Osteoblast (primary cell): Measurements from ENCODE around the gene PTPRCAP. TPM values are rescaled to one million over a fixed set of nuclear protein-coding genes. Genes with fewer than 3 reads are reported as not detected.
"Not testable (repeated sequence)": the region's sequence is repeated elsewhere in the genome, so short reads cannot be mapped to it uniquely, and the experiment has no call there.

Source experiments
- DNase-seq: peaks from one replicate; pipeline ENCODE4 v3.0.0; 2011; ENCODE audit warnings: low spot score, mixed read lengths; ENCODE audit not compliant: insufficient read length; ENCODE audit errors: missing footprints
- H2AFZ ChIP-seq: 2 replicates; pipeline ENCODE4 v1.6.0; 2011; ENCODE audit warnings: mild to moderate bottlenecking, low read length
- H3K27ac ChIP-seq: 2 replicates; pipeline ENCODE4 v1.5.1; 2011; ENCODE audit warnings: mild to moderate bottlenecking, low read depth, low read length, moderate library complexity
- H3K27me3 ChIP-seq: 2 replicates; pipeline ENCODE4 v1.6.0; 2012; ENCODE audit warnings: mild to moderate bottlenecking, control low read depth, inconsistent platforms, low read length, moderate library complexity; ENCODE audit not compliant: insufficient read depth
- H3K36me3 ChIP-seq: 2 replicates; pipeline ENCODE4 v1.5.1; 2011; ENCODE audit warnings: mild to moderate bottlenecking, low read length, control low read depth, moderate library complexity; ENCODE audit not compliant: insufficient read depth
- H3K4me1 ChIP-seq: 2 replicates; pipeline ENCODE4 v1.5.1; 2011; ENCODE audit warnings: mild to moderate bottlenecking, low read length, control low read depth, moderate library complexity; ENCODE audit not compliant: insufficient read depth
- H3K4me2 ChIP-seq: 2 replicates; pipeline ENCODE4 v1.6.0; 2011; ENCODE audit warnings: mild to moderate bottlenecking, low read length; ENCODE audit not compliant: insufficient read depth
- H3K4me3 ChIP-seq: fragments of 200-600 bp; sonication (generic); 3 replicates; pipeline ENCODE4 v1.5.1; 2012; ENCODE audit warnings: mild to moderate bottlenecking, low read length, inconsistent platforms; ENCODE audit not compliant: insufficient read depth
- H3K79me2 ChIP-seq: 2 replicates; pipeline ENCODE4 v1.6.0; 2012; ENCODE audit warnings: mild to moderate bottlenecking, low read length, control low read depth, inconsistent platforms; ENCODE audit not compliant: insufficient read depth
- H3K9me3 ChIP-seq: 2 replicates; pipeline ENCODE4 v1.5.1; 2011; ENCODE audit warnings: low read depth, low read length, control low read depth
- H4K20me1 ChIP-seq: 2 replicates; pipeline ENCODE4 v1.6.0; 2012; ENCODE audit warnings: mild to moderate bottlenecking, low read length, control low read depth; ENCODE audit not compliant: insufficient read depth
- CTCF ChIP-seq: IDR thresholded peaks from 2 replicates; pipeline ENCODE4 v1.5.1; 2011; ENCODE audit warnings: mild to moderate bottlenecking, low read depth, low read length, moderate library complexity; ENCODE audit errors: extremely low read depth
- total RNA-seq: library from RNA; depleted of rRNA; stranded (reverse); fragments of >200 nt; gene quantifications from 2 replicates; pipeline ENCODE4 v1.2.3, GENCODE V29; 2012

Gene PTPRCAP
- total RNA-seq, 1 donor, result 0.36 TPM

- H4K20me1 ChIP-seq, result peaks cover 13% of the 10 kb centered on the region
- H3K27ac ChIP-seq, result no peak overlapping the region
- peak; percentile 92 for DNase-seq
- H3K4me1 ChIP-seq, result peaks cover 17% of the 10 kb centered on the region
- H3K27me3 ChIP-seq, result peaks cover 20% of the 10 kb centered on the region
- peaks cover 16% of the 10 kb centered on the region for H3K79me2 ChIP-seq
- H3K4me2 ChIP-seq, result no peak overlapping the region
- H3K9me3 ChIP-seq, result no peaks in the 10 kb centered on the region
- no peak for TF ChIP-seq CTCF
- peaks cover 7% of the 10 kb centered on the region for H3K36me3 ChIP-seq
- H2AFZ ChIP-seq, result no peak overlapping the region
- H3K4me3 ChIP-seq, result no peak overlapping the region
Measured at GRCh38 chr11:67404515-67405195, 32.8 kb downstream of the PTPRCAP start.

- H2AFZ ChIP-seq, H3K27me3 ChIP-seq, H3K27ac ChIP-seq, H3K4me2 ChIP-seq, DNase-seq, H3K9me3 ChIP-seq, H3K4me3 ChIP-seq: not testable (repeated sequence)
- Histone ChIP-seq H4K20me1 (peaks cover 24% of the 10 kb centered on the region), H3K4me1 (peaks cover 17% of the 10 kb centered on the region), H3K79me2 (peaks cover 26% of the 10 kb centered on the region), H3K36me3 (peaks cover 22% of the 10 kb centered on the region)
Measured at GRCh38 chr11:67403085-67403484, 34.4 kb downstream of the PTPRCAP start.

- not testable (repeated sequence) for DNase-seq, H3K9me3 ChIP-seq, H3K27me3 ChIP-seq
- Histone ChIP-seq H4K20me1 (peaks cover 28% of the 10 kb centered on the region), H3K4me3 (peak overlapping the region; percentile 76), H3K4me1 (peaks cover 17% of the 10 kb centered on the region), H3K79me2 (peaks cover 29% of the 10 kb centered on the region), H3K36me3 (peaks cover 29% of the 10 kb centered on the region), H3K27ac (peak overlapping the region; percentile 83), H3K4me2 (peak overlapping the region; percentile 99), H2AFZ (peak overlapping the region; percentile 97)
Measured at GRCh38 chr11:67402192-67402839, 35.2 kb downstream of the PTPRCAP start.

- Histone ChIP-seq H4K20me1 (peaks cover 28% of the 10 kb centered on the region), H3K27ac (peak within 1 kb of the TSS; percentile 83), H3K4me1 (peaks cover 17% of the 10 kb centered on the region), H2AFZ (peak within 1 kb of the TSS; percentile 97), H3K79me2 (peaks cover 29% of the 10 kb centered on the region), H3K4me3 (peak within 1 kb of the TSS; percentile 94), H3K36me3 (peaks cover 31% of the 10 kb centered on the region), H3K9me3 (no peaks in the 10 kb centered on the region), H3K4me2 (peak within 1 kb of the TSS; percentile 99), H3K27me3 (no peaks in the 10 kb centered on the region)
- TF ChIP-seq CTCF, result peak; percentile 14
- DNase-seq, result peak; percentile 100
Measured at GRCh38 chr11:67401495-67402191, 35.8 kb downstream of the PTPRCAP start, which contains the start of gene PPP1CA. Gene PPP1CA, minus strand, starts transcription at chr11:67401858. Its CDS starts 76 bp downstream, at chr11:67401782.
